SU-DHL-6 (cell line): ENCODE data around the gene HS3ST6.

Experiments
- H2AFZ ChIP-seq: fragments of 200-600 bp; sonication (generic); 2 replicates; pipeline ENCODE4 v1.6.1; 2014; ENCODE audit warnings: low read depth, mild to moderate bottlenecking, moderate library complexity, mixed read lengths, antibody characterized with exemption, low read length; ENCODE audit not compliant: severe bottlenecking
- H3F3A ChIP-seq: fragments of 200-600 bp; shearing (Covaris generic); 2 replicates; pipeline ENCODE4 v1.6.0; 2016; ENCODE audit warnings: antibody characterized with exemption, mild to moderate bottlenecking; ENCODE audit not compliant: insufficient read depth
- H3K27ac ChIP-seq: fragments of 200-600 bp; sonication (generic); 2 replicates; pipeline ENCODE4 v1.5.1; 2016; ENCODE audit warnings: low read depth, mild to moderate bottlenecking, low read length, moderate library complexity, mixed read lengths
- H3K27me3 ChIP-seq: fragments of 200-600 bp; sonication (generic), shearing (Covaris generic); 2 replicates; pipeline ENCODE4 v1.6.0; 2014; ENCODE audit warnings: mild to moderate bottlenecking, low read length
- H3K36me3 ChIP-seq: fragments of 200-600 bp; sonication (generic); 2 replicates; pipeline ENCODE4 v1.6.1; 2014; ENCODE audit warnings: mild to moderate bottlenecking, low read length, mixed read lengths
- H3K4me2 ChIP-seq: fragments of 300-600, 200-600 bp; shearing (Covaris generic), sonication (generic); 2 replicates; pipeline ENCODE4 v1.6.0; 2014; ENCODE audit warnings: low read length, low read depth, mild to moderate bottlenecking; ENCODE audit not compliant: poor library complexity, severe bottlenecking
- H3K4me3 ChIP-seq: fragments of 200-600 bp; sonication (generic); 2 replicates; pipeline ENCODE4 v1.5.1; 2014; ENCODE audit warnings: antibody characterized with exemption, low read length, mild to moderate bottlenecking, mixed read lengths; ENCODE audit not compliant: insufficient read depth, poor library complexity, severe bottlenecking
- H3K79me2 ChIP-seq: fragments of 200-600 bp; sonication (generic); 2 replicates; pipeline ENCODE4 v1.6.1; 2014; ENCODE audit warnings: mild to moderate bottlenecking, low read length, moderate library complexity; ENCODE audit not compliant: insufficient read depth
- H3K9ac ChIP-seq: fragments of 200-600 bp; sonication (generic); 2 replicates; pipeline ENCODE4 v1.7.0; 2014; ENCODE audit warnings: mild to moderate bottlenecking, low read length
- H3K9me2 ChIP-seq: fragments of 200-600 bp; sonication (generic); replicated peaks from 2 replicates; pipeline ENCODE4 v1.6.1; 2014; ENCODE audit warnings: low read length; ENCODE audit not compliant: insufficient read depth
- H3K9me3 ChIP-seq: fragments of 200-600 bp; sonication (generic); 2 replicates; pipeline ENCODE4 v1.6.1; 2014; ENCODE audit warnings: low read length, mixed read lengths; ENCODE audit not compliant: insufficient read depth
- H4K20me1 ChIP-seq: fragments of 200-600 bp; sonication (generic); 2 replicates; pipeline ENCODE4 v1.6.1; 2014; ENCODE audit warnings: low read depth, mild to moderate bottlenecking, antibody characterized with exemption, low read length, moderate library complexity, mixed read lengths
- EZH2phosphoT487 ChIP-seq: fragments of 200-600 bp; sonication (generic), shearing (Covaris generic); conservative IDR thresholded peaks from 2 replicates; pipeline ENCODE4 v1.6.1; 2018; ENCODE audit warnings: mild to moderate bottlenecking, antibody characterized with exemption, low read length, moderate library complexity, mixed read lengths
- TF ChIP-seq, protein P1 (sequence below): fragments of 200-600 bp; sonication (generic); IDR thresholded peaks from one replicate; pipeline ENCODE4 v1.5.1; 2017; ENCODE audit warnings: antibody characterized with exemption, mild to moderate bottlenecking, low read length, moderate library complexity; ENCODE audit not compliant: insufficient read depth, poor library complexity, severe bottlenecking

The HS3ST6 gene

DNA sequence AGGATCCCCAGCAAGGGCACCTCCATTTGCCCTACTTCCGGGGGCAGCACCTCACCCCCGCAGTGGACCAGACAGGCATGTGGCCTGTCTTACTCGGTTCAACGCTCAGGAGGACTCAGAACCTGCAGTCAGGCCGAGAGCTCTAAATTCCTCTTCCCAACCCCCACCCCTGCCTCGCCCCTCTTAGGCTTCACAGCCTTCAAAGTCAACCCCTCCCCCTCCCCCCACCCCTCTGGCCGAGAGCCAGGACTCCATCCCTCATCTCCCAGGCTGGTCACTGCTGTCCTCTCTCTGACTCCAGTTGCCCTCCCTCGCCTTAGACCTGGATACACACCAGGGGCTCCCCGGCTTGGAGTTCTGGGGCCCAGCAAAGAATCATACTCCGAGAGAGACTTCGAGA lies 8.1 kb upstream of the HS3ST6 start:
- Histone ChIP-seq H3K4me3 (no peak overlapping the region), H3K79me2 (no peaks in the 10 kb centered on the region), H3K4me2 (no peak overlapping the region), H3K27ac (no peak overlapping the region), H4K20me1 (no peaks in the 10 kb centered on the region), H3K27me3 (no peaks in the 10 kb centered on the region), H3K9me3 (no peaks in the 10 kb centered on the region), H3F3A (no peaks in the 10 kb centered on the region), H3K36me3 (no peaks in the 10 kb centered on the region), H3K9me2 (no peaks in the 10 kb centered on the region), H3K9ac (no peak overlapping the region), H2AFZ (no peak overlapping the region)
- TF ChIP-seq EZH2phosphoT487: no peak
- TF ChIP-seq, protein P1, sequence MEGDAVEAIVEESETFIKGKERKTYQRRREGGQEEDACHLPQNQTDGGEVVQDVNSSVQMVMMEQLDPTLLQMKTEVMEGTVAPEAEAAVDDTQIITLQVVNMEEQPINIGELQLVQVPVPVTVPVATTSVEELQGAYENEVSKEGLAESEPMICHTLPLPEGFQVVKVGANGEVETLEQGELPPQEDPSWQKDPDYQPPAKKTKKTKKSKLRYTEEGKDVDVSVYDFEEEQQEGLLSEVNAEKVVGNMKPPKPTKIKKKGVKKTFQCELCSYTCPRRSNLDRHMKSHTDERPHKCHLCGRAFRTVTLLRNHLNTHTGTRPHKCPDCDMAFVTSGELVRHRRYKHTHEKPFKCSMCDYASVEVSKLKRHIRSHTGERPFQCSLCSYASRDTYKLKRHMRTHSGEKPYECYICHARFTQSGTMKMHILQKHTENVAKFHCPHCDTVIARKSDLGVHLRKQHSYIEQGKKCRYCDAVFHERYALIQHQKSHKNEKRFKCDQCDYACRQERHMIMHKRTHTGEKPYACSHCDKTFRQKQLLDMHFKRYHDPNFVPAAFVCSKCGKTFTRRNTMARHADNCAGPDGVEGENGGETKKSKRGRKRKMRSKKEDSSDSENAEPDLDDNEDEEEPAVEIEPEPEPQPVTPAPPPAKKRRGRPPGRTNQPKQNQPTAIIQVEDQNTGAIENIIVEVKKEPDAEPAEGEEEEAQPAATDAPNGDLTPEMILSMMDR: no peak

DNA sequence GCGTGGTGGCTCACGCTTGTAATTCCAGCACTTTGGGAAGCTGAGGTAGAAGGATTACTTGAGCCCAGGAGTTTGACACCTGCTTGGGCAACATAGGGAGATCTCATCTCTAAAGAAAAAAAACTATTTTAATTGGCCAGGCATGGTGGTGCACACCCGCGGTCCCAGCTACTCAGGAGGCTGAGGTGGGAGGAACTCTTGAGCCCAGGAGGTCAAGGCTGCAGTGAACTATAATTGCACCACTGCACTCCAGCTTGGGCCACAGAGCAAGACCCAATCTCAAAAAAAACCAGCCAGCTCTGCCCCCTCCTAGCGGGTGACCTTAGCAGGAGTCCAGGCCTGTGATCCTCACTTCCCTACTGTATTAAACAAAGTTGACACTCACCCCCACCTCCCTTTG lies 5.9 kb upstream of the HS3ST6 start:
- Histone ChIP-seq H2AFZ (no peak overlapping the region), H3K79me2 (no peaks in the 10 kb centered on the region), H3K9ac (no peak overlapping the region), H3K4me2 (no peak overlapping the region), H3K9me3 (no peaks in the 10 kb centered on the region), H3K27ac (no peak overlapping the region), H3K9me2 (no peaks in the 10 kb centered on the region), H3K27me3 (no peaks in the 10 kb centered on the region), H3K4me3 (no peak overlapping the region), H3K36me3 (no peaks in the 10 kb centered on the region), H4K20me1 (no peaks in the 10 kb centered on the region), H3F3A (no peaks in the 10 kb centered on the region)
- no peak for TF ChIP-seq EZH2phosphoT487
- TF ChIP-seq, protein P1: no peak

DNA sequence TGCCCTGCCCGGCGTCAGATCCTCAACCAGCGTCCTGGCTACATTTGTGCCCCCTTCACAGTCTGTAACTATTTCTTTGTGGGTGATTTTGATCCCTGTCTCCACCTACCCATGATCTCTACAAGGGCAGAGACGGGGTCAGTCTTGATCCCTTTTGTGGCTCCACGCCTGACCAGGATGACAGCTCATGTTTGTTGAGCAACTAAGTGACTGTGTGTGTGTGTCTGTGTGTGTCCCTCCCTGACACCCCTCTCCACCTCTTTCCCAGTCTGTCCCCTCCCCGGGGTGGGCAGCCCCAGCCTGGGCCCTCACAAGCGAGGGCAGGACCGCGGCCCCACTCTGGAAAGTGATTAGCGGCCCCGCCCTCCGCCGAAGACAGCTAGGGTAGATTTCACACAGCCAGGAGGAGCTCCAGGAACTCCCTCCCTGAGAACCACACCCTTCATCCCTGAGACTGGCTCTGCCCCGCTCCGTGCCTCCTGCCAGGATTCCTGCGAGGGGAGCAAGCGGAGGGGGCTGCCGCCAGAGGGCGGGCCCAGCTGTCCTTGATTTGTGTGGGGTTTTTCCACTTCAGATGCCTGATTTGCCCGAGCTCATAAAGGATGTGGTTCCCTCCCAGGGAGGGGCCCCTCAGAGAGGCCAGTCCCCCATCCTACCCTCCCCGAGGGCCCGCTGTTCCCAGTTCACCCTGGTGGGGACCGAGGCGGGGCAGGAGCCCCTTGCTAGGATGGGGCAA lies 5.3 kb upstream of the HS3ST6 start:
- H2AFZ ChIP-seq: no peak overlapping the region
- H3K4me3 ChIP-seq: no peak overlapping the region
- H3K79me2 ChIP-seq: no peaks in the 10 kb centered on the region
- H3K4me2 ChIP-seq: no peak overlapping the region
- H3F3A ChIP-seq: no peaks in the 10 kb centered on the region
- H3K9me2 ChIP-seq: no peaks in the 10 kb centered on the region
- TF ChIP-seq, protein P1: no peak
- H3K9me3 ChIP-seq: no peaks in the 10 kb centered on the region
- H4K20me1 ChIP-seq: no peaks in the 10 kb centered on the region
- H3K27me3 ChIP-seq: no peaks in the 10 kb centered on the region
- H3K27ac ChIP-seq: no peak overlapping the region
- no peaks in the 10 kb centered on the region for H3K36me3 ChIP-seq
- no peak overlapping the region for H3K9ac ChIP-seq
